Measurements from ENCODE around the gene RERG. TPM values are rescaled to one million over a fixed set of nuclear protein-coding genes. Genes with fewer than 3 reads are reported as not detected.
A peak's percentile ranks its signal among the peaks of the same experiment; 100 is the strongest.

RERG gene
- total RNA-seq, 4 donors from 2014 or later: 7.7 to 23.9 (median 10.9) TPM

DNA sequence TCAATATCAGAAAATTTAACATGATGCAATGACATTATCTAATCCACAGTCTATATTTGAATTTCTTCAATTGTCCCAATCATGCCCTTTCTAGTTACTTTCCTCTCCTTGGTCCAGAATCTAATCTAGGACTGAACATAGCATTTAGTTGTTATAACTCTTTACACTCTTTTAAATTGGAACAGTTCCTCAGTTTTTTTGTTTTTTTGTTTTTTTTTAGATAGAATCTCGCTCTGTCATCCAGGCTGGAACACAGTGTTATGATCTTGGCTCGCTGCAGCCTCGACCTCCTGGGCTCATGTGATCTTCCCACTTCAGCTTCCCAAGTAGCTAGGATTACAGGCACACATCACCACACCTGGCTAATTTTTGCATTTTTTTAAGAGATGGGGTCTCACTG, 63.1 kb downstream of the RERG start:
- no peak overlapping the region for H3K27ac ChIP-seq
- WGBS: 80% methylated on average over 3 of the region's 3 CpGs

DNA sequence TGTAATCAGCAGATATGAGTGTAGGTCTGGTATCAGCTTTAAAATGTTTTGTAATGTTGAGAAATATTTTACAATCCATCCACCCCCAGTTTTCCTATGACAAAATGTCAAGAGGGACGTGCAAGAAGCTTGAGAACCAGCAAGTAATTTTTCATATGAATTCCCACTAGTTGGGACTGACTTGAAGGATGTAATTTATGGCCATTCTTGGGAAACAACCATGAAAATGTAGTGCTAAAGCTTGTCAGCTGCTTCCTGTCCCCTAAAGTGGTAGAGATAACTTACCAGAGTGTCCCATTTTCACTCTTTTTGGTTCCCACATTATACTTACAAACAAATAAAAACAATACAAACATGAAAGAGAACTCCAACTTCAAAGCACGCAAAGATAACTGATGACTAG, 63.9 kb downstream of the RERG start:
- Histone ChIP-seq H3K4me1 (peaks cover 27% of the 10 kb centered on the region), H3K9me3 (no peaks in the 10 kb centered on the region), H3K27me3 (no peaks in the 10 kb centered on the region), H3K27ac (no peak overlapping the region), H3K36me3 (no peaks in the 10 kb centered on the region), H3K4me3 (no peak overlapping the region)
- 68% methylated on average over 2 of the region's 2 CpGs for WGBS
- no peak for DNase-seq (ENCODE audit: low spot score in 2 of 2)
- TF ChIP-seq POLR2A (IDR thresholded peaks at IDR 0.05) (no peak), POLR2AphosphoS5 (IDR thresholded peaks at IDR 0.05) (no peak), EP300 (IDR thresholded peaks at IDR 0.05) (no peak)
- TF ChIP-seq, protein P1, sequence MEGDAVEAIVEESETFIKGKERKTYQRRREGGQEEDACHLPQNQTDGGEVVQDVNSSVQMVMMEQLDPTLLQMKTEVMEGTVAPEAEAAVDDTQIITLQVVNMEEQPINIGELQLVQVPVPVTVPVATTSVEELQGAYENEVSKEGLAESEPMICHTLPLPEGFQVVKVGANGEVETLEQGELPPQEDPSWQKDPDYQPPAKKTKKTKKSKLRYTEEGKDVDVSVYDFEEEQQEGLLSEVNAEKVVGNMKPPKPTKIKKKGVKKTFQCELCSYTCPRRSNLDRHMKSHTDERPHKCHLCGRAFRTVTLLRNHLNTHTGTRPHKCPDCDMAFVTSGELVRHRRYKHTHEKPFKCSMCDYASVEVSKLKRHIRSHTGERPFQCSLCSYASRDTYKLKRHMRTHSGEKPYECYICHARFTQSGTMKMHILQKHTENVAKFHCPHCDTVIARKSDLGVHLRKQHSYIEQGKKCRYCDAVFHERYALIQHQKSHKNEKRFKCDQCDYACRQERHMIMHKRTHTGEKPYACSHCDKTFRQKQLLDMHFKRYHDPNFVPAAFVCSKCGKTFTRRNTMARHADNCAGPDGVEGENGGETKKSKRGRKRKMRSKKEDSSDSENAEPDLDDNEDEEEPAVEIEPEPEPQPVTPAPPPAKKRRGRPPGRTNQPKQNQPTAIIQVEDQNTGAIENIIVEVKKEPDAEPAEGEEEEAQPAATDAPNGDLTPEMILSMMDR (IDR thresholded peaks at IDR 0.05): no peak

More for the DNA sequence above, 63.1 kb downstream of the RERG start:
- Histone ChIP-seq H3K27me3 (no peaks in the 10 kb centered on the region), H3K4me3 (no peak overlapping the region), H3K4me1 (peaks cover 24% of the 10 kb centered on the region), H3K9me3 (no peaks in the 10 kb centered on the region), H3K36me3 (no peaks in the 10 kb centered on the region)
- no peak for DNase-seq (ENCODE audit: low spot score in 2 of 2)
- TF ChIP-seq, protein P1 (IDR thresholded peaks at IDR 0.05): no peak
- TF ChIP-seq EP300 (IDR thresholded peaks at IDR 0.05) (no peak), POLR2A (IDR thresholded peaks at IDR 0.05) (no peak), POLR2AphosphoS5 (IDR thresholded peaks at IDR 0.05) (no peak)

DNA sequence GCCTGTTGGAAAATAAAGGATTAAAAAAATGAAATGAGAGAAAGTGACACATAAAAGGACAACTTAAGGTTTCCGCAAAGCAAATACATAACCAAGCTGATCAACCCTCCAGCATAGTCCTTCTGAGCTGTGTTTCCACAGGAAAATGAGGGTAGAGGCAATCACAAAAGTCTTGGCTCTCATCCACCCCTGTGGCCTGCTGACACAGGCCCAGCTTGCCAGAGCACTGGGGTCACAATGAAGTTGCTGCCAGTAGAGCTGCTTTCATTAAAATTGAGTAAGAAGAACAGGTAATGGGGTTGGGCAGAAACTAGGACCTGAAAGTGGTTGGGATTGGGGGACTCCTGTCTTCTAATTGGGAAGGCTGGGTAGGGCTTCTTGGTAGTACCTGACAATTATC, 65.9 kb downstream of the RERG start:
- no peak for TF ChIP-seq EP300 (IDR thresholded peaks at IDR 0.05)
- TF ChIP-seq, protein P1 (IDR thresholded peaks at IDR 0.05): no peak
- no peak for DNase-seq (ENCODE audit: low spot score in 2 of 2)
- H3K4me1 ChIP-seq: peaks cover 33% of the 10 kb centered on the region
- no peaks in the 10 kb centered on the region for H3K27me3 ChIP-seq
- H3K36me3 ChIP-seq: no peaks in the 10 kb centered on the region
- WGBS: 29% methylated on average over 1 of the region's 1 CpG
- peak overlapping the region; percentile 36 for H3K27ac ChIP-seq
- H3K4me3 ChIP-seq: no peak overlapping the region
- H3K9me3 ChIP-seq: no peaks in the 10 kb centered on the region

DNA sequence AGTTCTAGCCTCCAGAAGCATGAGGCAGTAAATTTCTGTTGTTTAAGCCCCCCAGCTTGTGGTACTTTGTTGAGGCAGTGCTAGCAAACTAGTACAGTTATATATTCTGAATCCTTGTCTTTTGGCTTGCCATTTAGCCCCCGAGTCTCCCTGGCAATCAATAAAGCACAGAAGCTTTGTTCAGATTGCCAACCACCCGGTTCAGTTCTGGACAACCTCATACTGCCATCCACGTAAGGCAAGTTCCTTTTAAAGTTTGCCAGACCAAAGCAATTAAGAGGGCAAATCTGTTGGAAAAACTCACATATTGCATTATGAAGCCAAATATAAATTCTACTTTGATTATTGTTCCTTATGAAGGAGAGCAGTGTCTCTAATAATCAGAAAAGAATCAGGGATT, 67.1 kb downstream of the RERG start:
- Histone ChIP-seq H3K36me3 (no peaks in the 10 kb centered on the region), H3K27ac (peak overlapping the region; percentile 80), H3K9me3 (no peaks in the 10 kb centered on the region), H3K4me3 (no peak overlapping the region), H3K27me3 (no peaks in the 10 kb centered on the region), H3K4me1 (peaks cover 33% of the 10 kb centered on the region)
- 55% methylated on average over 3 of the region's 3 CpGs for WGBS
- no peak for TF ChIP-seq POLR2A (IDR thresholded peaks at IDR 0.05)
- TF ChIP-seq, protein P1 (IDR thresholded peaks at IDR 0.05): no peak
- TF ChIP-seq EP300 (IDR thresholded peaks at IDR 0.05): no peak
- no peak for DNase-seq (ENCODE audit: low spot score in 2 of 2)

DNA sequence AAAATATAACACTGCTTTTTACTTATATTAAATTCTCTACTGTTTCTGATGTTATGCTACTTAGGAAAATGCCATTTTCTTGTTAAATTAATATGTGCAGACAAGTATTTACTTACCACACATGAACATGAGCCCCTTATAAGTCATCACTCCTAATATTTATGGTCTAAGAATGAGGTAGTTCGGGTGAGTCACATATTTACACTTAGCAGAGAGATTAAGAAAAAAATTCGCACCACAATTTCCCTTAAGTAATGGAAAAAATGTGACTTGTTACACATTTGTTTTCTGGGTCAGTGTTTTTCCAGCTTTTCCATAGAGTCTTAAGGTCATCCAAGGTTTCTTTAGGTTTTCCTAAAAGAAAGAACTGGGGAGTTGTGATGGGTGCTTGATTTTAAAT, 68.3 kb downstream of the RERG start:
- Histone ChIP-seq H3K9me3 (no peaks in the 10 kb centered on the region), H3K4me1 (peaks cover 33% of the 10 kb centered on the region), H3K4me3 (no peak overlapping the region), H3K27me3 (no peaks in the 10 kb centered on the region), H3K36me3 (no peaks in the 10 kb centered on the region), H3K27ac (peak overlapping the region; percentile 80)
- WGBS: 42% methylated on average over 2 of the region's 2 CpGs
- TF ChIP-seq POLR2AphosphoS5 (IDR thresholded peaks at IDR 0.05): no peak
- no peak for TF ChIP-seq EP300 (IDR thresholded peaks at IDR 0.05)
- TF ChIP-seq POLR2A (IDR thresholded peaks at IDR 0.05): no peak
- TF ChIP-seq, protein P1 (IDR thresholded peaks at IDR 0.05): no peak
- no peak for DNase-seq (ENCODE audit: low spot score in 2 of 2)
